Transverse colon (tissue), 4 donors: ENCODE measurements around the gene SLC39A8. TPM values are rescaled to one million over a fixed set of nuclear protein-coding genes. Genes with fewer than 3 reads are reported as not detected.

Source experiments
- DNase-seq: peaks from one replicate; pipeline ENCODE4 v3.0.0-alpha.2; 2019
- H3K27ac ChIP-seq, 4 donors: fragments of 200-600 bp; sonication (generic); 2 replicates each; pipeline ENCODE4 v1.5.1; 2016 to 2018; ENCODE audit warnings: inconsistent platforms in 4 of 4
- H3K27me3 ChIP-seq: fragments of 200-600 bp; sonication (generic); 2 replicates; pipeline ENCODE4 v1.5.1; 2017; ENCODE audit warnings: inconsistent platforms
- H3K36me3 ChIP-seq, 4 donors: fragments of 200-600 bp; sonication (generic); 2 replicates each; pipeline ENCODE4 v1.5.1; 2017 to 2019; ENCODE audit warnings: inconsistent platforms in 4 of 4
- H3K4me1 ChIP-seq, 4 donors: fragments of 200-600 bp; sonication (generic); 2 replicates each; pipeline ENCODE4 v1.5.1; 2017 to 2020; ENCODE audit warnings: inconsistent platforms in 4 of 4
- H3K4me3 ChIP-seq, 4 donors: fragments of 200-600 bp; sonication (generic); 1 replicate in 1 of 4; 2 replicates in 3 of 4; pipeline versions ENCODE4 v1.5.1 to v1.6.1; 2017 to 2019; ENCODE audit warnings: inconsistent platforms in 4 of 4
- H3K9me3 ChIP-seq, 2 donors: fragments of 200-600 bp; sonication (generic); 2 replicates each; pipeline ENCODE4 v1.5.1; 2017 to 2019; ENCODE audit warnings: inconsistent platforms in 2 of 2
- CTCF ChIP-seq, 5 experiments: fragments of 200-600 bp in 3 of 5; fragments of 450-650 bp in 2 of 5; sonication (generic) in 3 of 5; IDR thresholded peaks; 1 replicate in 2 of 5; 2 replicates in 3 of 5; pipeline ENCODE4 v1.5.1; 2016 to 2017; ENCODE audit warnings: antibody characterized with exemption in 5 of 5, inconsistent platforms in 3 of 5, mild to moderate bottlenecking in 2 of 5, moderate library complexity in 1 of 5
- EP300 ChIP-seq: sonication (generic); formaldehyde crosslinking; IDR thresholded peaks from one replicate; pipeline ENCODE4 v1.6.1; 2017; ENCODE audit warnings: antibody characterized with exemption, low read depth
- POLR2A ChIP-seq: fragments of 450-650 bp; IDR thresholded peaks from one replicate; pipeline ENCODE4 v1.6.1; 2016; ENCODE audit warnings: antibody characterized with exemption, mild to moderate bottlenecking, moderate library complexity
- POLR2AphosphoS5 ChIP-seq, 3 donors: sonication (generic); formaldehyde crosslinking; IDR thresholded peaks; one replicate each; pipeline ENCODE4 v1.6.1; 2016; ENCODE audit warnings: antibody characterized with exemption in 3 of 3
- WGBS, 2 donors: methylation state at CpG; one replicate each; pipeline ENCODE4 v1.1.5; 2018; ENCODE audit warnings: low coverage in 1 of 2; 5-methylcytosine and 5-hydroxymethylcytosine counted together
- in situ Hi-C, 4 donors: fragments of 200-750 bp; cut with MboI; loops; one replicate each; pipeline versions ENCODE4 v1.15.0 to v1.15.1; 2017; ENCODE audit warnings: low sequenced_read_pairs in 3 of 4, low pct_ligation_motif_present in 1 of 4, low pct_unique_long_range_greater_than_20kb in 1 of 4
- intact Hi-C: fragments of 100-400 bp; cut with DNase I; formaldehyde crosslinking; loops from one replicate; pipeline ENCODE4 v1.15.1; 2023; ENCODE audit warnings: low total_unique reads
- total RNA-seq, 4 donors: library from RNA; depleted of rRNA; stranded (reverse); fragments of >200 nt; gene quantifications; one replicate each; pipeline ENCODE4 v1.1.0, GENCODE V29; 2016

The SLC39A8 gene
- total RNA-seq, 4 donors from 2014 or later = 21.7 to 83.8 (median 42.6) TPM

GRCh38 chr4:102234243-102234838, 110.9 kb downstream of the SLC39A8 start:
- no peak overlapping the region for H3K27ac ChIP-seq
- DNase-seq = no peak
- no peaks in the 10 kb centered on the region for H3K9me3 ChIP-seq
- no peak for TF ChIP-seq EP300
- H3K4me3 ChIP-seq = no peak overlapping the region
- no peaks in the 10 kb centered on the region for H3K4me1 ChIP-seq
- intact Hi-C loops = no loop called here
- WGBS, 2 donors = 86 to 100% methylated on average over 1 to 15 of the region's 15 CpGs
- no peaks in the 10 kb centered on the region for H3K36me3 ChIP-seq
- H3K27me3 ChIP-seq = no peaks in the 10 kb centered on the region
- in situ Hi-C loops = no loop called here

GRCh38 chr4:102230194-102230593, 115.1 kb downstream of the SLC39A8 start:
- Histone ChIP-seq H3K4me3 (no peak overlapping the region), H3K36me3 (no peaks in the 10 kb centered on the region), H3K27me3 (no peaks in the 10 kb centered on the region), H3K4me1 (no peaks in the 10 kb centered on the region), H3K9me3 (peaks cover 5 to 6% of the 10 kb centered on the region in 2 donors), H3K27ac (no peak overlapping the region)
- in situ Hi-C loops = no loop called here
- DNase-seq = no peak
- TF ChIP-seq POLR2A = no peak
- TF ChIP-seq EP300 = no peak
- no peak for TF ChIP-seq CTCF (IDR thresholded peaks at IDR 0.05)
- TF ChIP-seq POLR2AphosphoS5 (IDR thresholded peaks at IDR 0.05) = no peak
- intact Hi-C loops = no loop called here

- in situ Hi-C loops (no loop called here), intact Hi-C loops (no loop called here)
- 100% methylated on average over 1 of the region's 1 CpG for WGBS, 2 donors
- no peak for TF ChIP-seq POLR2AphosphoS5 (IDR thresholded peaks at IDR 0.05)
- TF ChIP-seq POLR2A = no peak
- no peak for TF ChIP-seq CTCF (IDR thresholded peaks at IDR 0.05)
- H3K36me3 ChIP-seq = no peaks in the 10 kb centered on the region
- no peak overlapping the region for H3K4me3 ChIP-seq
- no peak for DNase-seq
- H3K27me3 ChIP-seq = no peaks in the 10 kb centered on the region
- no peak overlapping the region for H3K27ac ChIP-seq
- no peaks in the 10 kb centered on the region for H3K4me1 ChIP-seq
- peaks cover 5 to 6% of the 10 kb centered on the region in 2 donors for H3K9me3 ChIP-seq
Observed at GRCh38 chr4:102227388-102227787, 117.9 kb downstream of the SLC39A8 start.

- no peaks in the 10 kb centered on the region for H3K27me3 ChIP-seq
- in situ Hi-C loops (no loop called here), intact Hi-C loops (no loop called here)
- TF ChIP-seq POLR2AphosphoS5 (IDR thresholded peaks at IDR 0.05) = no peak
- no peak for TF ChIP-seq POLR2A
- TF ChIP-seq EP300 = no peak
- no peak for TF ChIP-seq CTCF (IDR thresholded peaks at IDR 0.05)
- H3K36me3 ChIP-seq = no peaks in the 10 kb centered on the region
- H3K4me1 ChIP-seq = no peaks in the 10 kb centered on the region
- peaks cover 5 to 6% of the 10 kb centered on the region in 2 donors for H3K9me3 ChIP-seq
- no peak overlapping the region for H3K4me3 ChIP-seq
- no peak overlapping the region for H3K27ac ChIP-seq
- WGBS, 2 donors = 83 to 100% methylated on average over 1 of the region's 1 CpG
- no peak for DNase-seq
Observed at GRCh38 chr4:102223461-102223860, 121.8 kb downstream of the SLC39A8 start.

- WGBS, 2 donors = 39 to 47% methylated on average over 1 of the region's 1 CpG
- TF ChIP-seq POLR2A (no peak), CTCF (IDR thresholded peaks at IDR 0.05) (no peak), EP300 (no peak), POLR2AphosphoS5 (IDR thresholded peaks at IDR 0.05) (no peak)
- in situ Hi-C loops (no loop called here), intact Hi-C loops (no loop called here)
- Histone ChIP-seq H3K4me1 (no peaks in the 10 kb centered on the region), H3K36me3 (no peaks in the 10 kb centered on the region), H3K27me3 (no peaks in the 10 kb centered on the region), H3K9me3 (peaks cover 5 to 6% of the 10 kb centered on the region in 2 donors), H3K4me3 (no peak overlapping the region), H3K27ac (no peak overlapping the region)
- DNase-seq = no peak
Observed at GRCh38 chr4:102222838-102223409, 122.4 kb downstream of the SLC39A8 start.
